ENCODE results near the gene DSC3. TPM values are rescaled to one million over a fixed set of nuclear protein-coding genes. Genes with fewer than 3 reads are reported as not detected.

DSC3 gene
- total and polyA plus RNA-seq, 2 experiments from 2014 or later = 0.52 to 2.1 TPM

DNA sequence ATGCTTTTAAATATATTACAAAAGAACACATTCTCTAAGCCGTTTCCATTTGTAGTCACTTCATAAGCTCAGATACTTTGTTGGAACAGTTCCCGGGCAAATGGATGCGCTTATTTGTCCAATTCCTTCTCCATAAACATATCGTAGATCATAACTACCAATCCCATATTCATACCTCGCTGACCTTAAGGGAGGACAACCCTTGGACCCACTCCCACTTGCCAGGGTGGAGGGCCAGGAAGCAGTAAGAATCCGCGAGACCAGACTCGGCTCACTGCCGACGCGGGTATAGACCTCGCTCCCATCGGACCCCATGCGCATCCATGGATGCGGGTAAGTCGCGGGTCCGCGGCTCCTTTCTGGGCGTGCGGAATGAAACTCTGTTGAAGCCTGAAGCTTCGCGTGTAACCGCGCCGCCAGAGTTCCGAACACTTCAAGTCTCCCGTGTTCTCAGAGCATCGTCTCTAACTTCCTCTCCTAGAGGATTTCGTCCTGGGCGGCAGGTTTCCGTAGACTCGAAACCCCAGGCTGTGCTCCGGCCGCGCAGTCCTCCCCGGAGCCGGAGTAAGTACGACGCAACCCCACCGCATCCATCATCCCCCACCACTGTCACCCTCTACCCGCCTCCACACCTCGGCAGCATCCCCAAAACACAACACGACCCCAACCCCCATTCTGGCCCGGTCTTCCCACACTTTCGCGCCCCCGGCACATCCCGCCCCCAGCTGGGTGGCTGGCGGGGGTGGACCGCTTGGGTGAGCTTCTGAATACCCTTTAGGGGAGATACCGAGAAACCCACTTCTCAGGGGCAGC lies 1.1 kb downstream of the DSC3 start:
- H3K27me3 ChIP-seq (ENCODE audit: insufficient read depth) = peaks cover 73% of the 10 kb centered on the region
- H3K4me2 ChIP-seq = peak overlapping the region; percentile 92
- H2AFZ ChIP-seq = peak overlapping the region; percentile 96
- no peak overlapping the region for H3K27ac Mint-ChIP-seq
- peaks cover 6% of the 10 kb centered on the region; the same call in 1 of the 2 replicates for H3F3A ChIP-seq (replicated peaks; ENCODE audit: low read depth)
- H3K27me3 Mint-ChIP-seq (ENCODE audit: insufficient read depth, low read depth, poor library complexity) = peaks cover 47% of the 10 kb centered on the region
- no peak overlapping the region for H3K27ac ChIP-seq (ENCODE audit: low read depth)
- no peaks in the 10 kb centered on the region for H4K20me1 ChIP-seq (replicated peaks; ENCODE audit: insufficient read depth)
- H3K9me3 Mint-ChIP-seq = no peaks in the 10 kb centered on the region; the same call in 2 of the 3 replicates
- H3K79me2 ChIP-seq (replicated peaks; ENCODE audit: insufficient read depth) = no peaks in the 10 kb centered on the region
- no peaks in the 10 kb centered on the region for H3K36me3 ChIP-seq (ENCODE audit: insufficient read depth)
- no peaks in the 10 kb centered on the region; the same call in 2 of the 3 replicates for H3K36me3 Mint-ChIP-seq (ENCODE audit: low read depth)
- H3K4me3 Mint-ChIP-seq = peak overlapping the region; percentile 88
- H3K9me2 ChIP-seq (ENCODE audit: insufficient read depth) = peaks cover 6% of the 10 kb centered on the region; the same call in 1 of the 2 replicates
- peak overlapping the region; percentile 71 for H3K4me3 ChIP-seq
- peaks cover 30% of the 10 kb centered on the region for H3K4me1 Mint-ChIP-seq
- ATAC-seq (peak; percentile 55), DNase-seq (ENCODE audit: low spot score) (peak; percentile 56)
- peaks cover 24% of the 10 kb centered on the region for H3K4me1 ChIP-seq (ENCODE audit: insufficient read depth)
- TF ChIP-seq EZH2 (IDR thresholded peaks at IDR 0.05; ENCODE audit: low read depth, unreplicated experiment) (peak; percentile 92), ZNF331 (CRISPR knock-in tag; IDR thresholded peaks at IDR 0.05; ENCODE audit: low read depth) (no peak)
- TF ChIP-seq, protein P1, sequence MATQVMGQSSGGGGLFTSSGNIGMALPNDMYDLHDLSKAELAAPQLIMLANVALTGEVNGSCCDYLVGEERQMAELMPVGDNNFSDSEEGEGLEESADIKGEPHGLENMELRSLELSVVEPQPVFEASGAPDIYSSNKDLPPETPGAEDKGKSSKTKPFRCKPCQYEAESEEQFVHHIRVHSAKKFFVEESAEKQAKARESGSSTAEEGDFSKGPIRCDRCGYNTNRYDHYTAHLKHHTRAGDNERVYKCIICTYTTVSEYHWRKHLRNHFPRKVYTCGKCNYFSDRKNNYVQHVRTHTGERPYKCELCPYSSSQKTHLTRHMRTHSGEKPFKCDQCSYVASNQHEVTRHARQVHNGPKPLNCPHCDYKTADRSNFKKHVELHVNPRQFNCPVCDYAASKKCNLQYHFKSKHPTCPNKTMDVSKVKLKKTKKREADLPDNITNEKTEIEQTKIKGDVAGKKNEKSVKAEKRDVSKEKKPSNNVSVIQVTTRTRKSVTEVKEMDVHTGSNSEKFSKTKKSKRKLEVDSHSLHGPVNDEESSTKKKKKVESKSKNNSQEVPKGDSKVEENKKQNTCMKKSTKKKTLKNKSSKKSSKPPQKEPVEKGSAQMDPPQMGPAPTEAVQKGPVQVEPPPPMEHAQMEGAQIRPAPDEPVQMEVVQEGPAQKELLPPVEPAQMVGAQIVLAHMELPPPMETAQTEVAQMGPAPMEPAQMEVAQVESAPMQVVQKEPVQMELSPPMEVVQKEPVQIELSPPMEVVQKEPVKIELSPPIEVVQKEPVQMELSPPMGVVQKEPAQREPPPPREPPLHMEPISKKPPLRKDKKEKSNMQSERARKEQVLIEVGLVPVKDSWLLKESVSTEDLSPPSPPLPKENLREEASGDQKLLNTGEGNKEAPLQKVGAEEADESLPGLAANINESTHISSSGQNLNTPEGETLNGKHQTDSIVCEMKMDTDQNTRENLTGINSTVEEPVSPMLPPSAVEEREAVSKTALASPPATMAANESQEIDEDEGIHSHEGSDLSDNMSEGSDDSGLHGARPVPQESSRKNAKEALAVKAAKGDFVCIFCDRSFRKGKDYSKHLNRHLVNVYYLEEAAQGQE (IDR thresholded peaks at IDR 0.05; ENCODE audit: unreplicated experiment) = no peak

DNA sequence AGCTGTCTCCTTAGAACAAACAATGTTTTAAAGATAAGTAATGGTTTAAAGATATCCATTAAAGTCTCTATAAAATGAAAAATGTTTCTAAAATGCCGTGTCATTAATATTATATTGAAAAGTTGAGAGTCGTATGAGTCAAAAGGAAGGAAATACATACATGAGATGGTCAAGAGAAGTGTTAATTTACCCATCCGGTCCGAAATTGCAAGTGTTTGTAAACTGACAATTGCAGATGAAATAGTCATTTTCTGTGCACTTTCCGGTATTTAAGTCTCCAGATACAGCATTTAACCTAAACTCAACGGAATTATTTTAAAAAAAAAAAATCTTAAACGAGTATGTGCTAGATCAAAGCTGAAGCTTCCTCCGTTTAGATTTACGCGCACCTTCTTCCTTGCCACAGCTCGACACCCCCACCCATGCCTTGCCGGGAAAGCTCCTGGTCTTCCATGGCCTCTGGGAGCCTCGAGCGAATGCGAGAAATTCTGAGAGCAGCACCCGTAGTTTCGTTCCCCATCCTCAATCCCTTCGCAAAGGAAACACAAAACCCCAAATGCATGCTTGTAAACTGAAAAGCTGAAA lies 1.8 kb downstream of the DSC3 start:
- Histone ChIP-seq H3K36me3 (ENCODE audit: insufficient read depth) (no peaks in the 10 kb centered on the region), H3K4me2 (peak overlapping the region; percentile 92), H3K4me1 (ENCODE audit: insufficient read depth) (peaks cover 24% of the 10 kb centered on the region), H3K27ac (ENCODE audit: low read depth) (no peak overlapping the region), H3K4me3 (peak overlapping the region; percentile 71), H3F3A (replicated peaks; ENCODE audit: low read depth) (peaks cover 6% of the 10 kb centered on the region; the same call in 1 of the 2 replicates), H4K20me1 (replicated peaks; ENCODE audit: insufficient read depth) (no peaks in the 10 kb centered on the region), H3K9me2 (ENCODE audit: insufficient read depth) (peaks cover 6% of the 10 kb centered on the region; the same call in 1 of the 2 replicates), H2AFZ (peak overlapping the region; percentile 96), H3K79me2 (replicated peaks; ENCODE audit: insufficient read depth) (no peaks in the 10 kb centered on the region), H3K27me3 (ENCODE audit: insufficient read depth) (peaks cover 73% of the 10 kb centered on the region)
- no peak overlapping the region for H3K27ac Mint-ChIP-seq
- peak overlapping the region; percentile 88 for H3K4me3 Mint-ChIP-seq
- peak; percentile 15 for ATAC-seq
- peaks cover 47% of the 10 kb centered on the region for H3K27me3 Mint-ChIP-seq (ENCODE audit: insufficient read depth, low read depth, poor library complexity)
- H3K36me3 Mint-ChIP-seq (ENCODE audit: low read depth) = no peaks in the 10 kb centered on the region; the same call in 2 of the 3 replicates
- DNase-seq (ENCODE audit: low spot score) = peak; percentile 62
- peaks cover 30% of the 10 kb centered on the region for H3K4me1 Mint-ChIP-seq
- TF ChIP-seq ZNF331 (CRISPR knock-in tag; IDR thresholded peaks at IDR 0.05; ENCODE audit: low read depth) (no peak), JUNB (IDR thresholded peaks at IDR 0.05; ENCODE audit: unreplicated experiment) (no peak), CREB1 (CRISPR knock-in tag; IDR thresholded peaks at IDR 0.05; ENCODE audit: low read depth) (no peak), POLR2AphosphoS5 (IDR thresholded peaks at IDR 0.05; ENCODE audit: low read depth) (no peak)
- TF ChIP-seq, protein P2, sequence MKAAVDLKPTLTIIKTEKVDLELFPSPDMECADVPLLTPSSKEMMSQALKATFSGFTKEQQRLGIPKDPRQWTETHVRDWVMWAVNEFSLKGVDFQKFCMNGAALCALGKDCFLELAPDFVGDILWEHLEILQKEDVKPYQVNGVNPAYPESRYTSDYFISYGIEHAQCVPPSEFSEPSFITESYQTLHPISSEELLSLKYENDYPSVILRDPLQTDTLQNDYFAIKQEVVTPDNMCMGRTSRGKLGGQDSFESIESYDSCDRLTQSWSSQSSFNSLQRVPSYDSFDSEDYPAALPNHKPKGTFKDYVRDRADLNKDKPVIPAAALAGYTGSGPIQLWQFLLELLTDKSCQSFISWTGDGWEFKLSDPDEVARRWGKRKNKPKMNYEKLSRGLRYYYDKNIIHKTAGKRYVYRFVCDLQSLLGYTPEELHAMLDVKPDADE (IDR thresholded peaks at IDR 0.05) = no peak
- H3K9me3 Mint-ChIP-seq = no peaks in the 10 kb centered on the region; the same call in 2 of the 3 replicates

Data from GM23338 (cell line).